IMR-90 (cell line): Measurements from ENCODE around the gene MBLAC2. TPM values are rescaled to one million over a fixed set of nuclear protein-coding genes. Genes with fewer than 3 reads are reported as not detected.

Experiments
- ATAC-seq: fragments of 200-7000 bp; cut with Tn5 transposase; 2 replicates; pipeline ENCODE4 v1.9.1; 2020; ENCODE audit warnings: low read depth, mild to moderate bottlenecking, moderate library complexity
- BruUV-seq: library from RNA; stranded (reverse); fragments of 400-500 nt; replicated peaks from 2 replicates; lab custom pipeline; 2021; lab: Mats Ljungman, UMichigan
- CTCF ChIA-PET: fragments of 300-600 bp; formaldehyde crosslinking; extraction: SDS; loops from one replicate; lab custom pipeline; 2021; ENCODE audit warnings: antibody characterized with exemption; lab: Yijun Ruan, JAX
- POLR2A ChIA-PET: fragments of 300-600 bp; sonication (Branson Sonifier 250); formaldehyde crosslinking; loops from one replicate; lab custom pipeline; 2022; ENCODE audit warnings: antibody characterized with exemption; ENCODE audit not compliant: unreplicated experiment; lab: Charles Lee
- DNase-seq: peaks from one replicate; pipeline ENCODE4 v3.0.0; 2013
- H2AFZ ChIP-seq: replicated peaks from 2 replicates; pipeline ENCODE3; 2013; ENCODE audit warnings: low read length, mild to moderate bottlenecking; ENCODE audit not compliant: poor library complexity
- H2AK5ac ChIP-seq: 2 replicates; pipeline ENCODE4 v1.6.1; 2013; ENCODE audit warnings: low read depth, low read length, inconsistent platforms
- H2AK9ac ChIP-seq: replicated peaks from 2 replicates; pipeline ENCODE3; 2013; ENCODE audit warnings: mild to moderate bottlenecking, low read depth, low read length, moderate library complexity; ENCODE audit not compliant: poor library complexity
- H2BK120ac ChIP-seq: 2 replicates; pipeline ENCODE4 v1.6.1; 2013; ENCODE audit warnings: low read depth, low read length, inconsistent platforms
- H2BK15ac ChIP-seq: 3 replicates; pipeline ENCODE4 v1.6.1; 2013; ENCODE audit warnings: low read depth, low read length, inconsistent platforms
- H2BK20ac ChIP-seq: 2 replicates; pipeline ENCODE4 v1.6.1; 2013; ENCODE audit warnings: low read depth, mild to moderate bottlenecking, inconsistent platforms, low read length, moderate library complexity
- H2BK5ac ChIP-seq: 2 replicates; pipeline ENCODE4 v1.6.1; 2013; ENCODE audit warnings: mild to moderate bottlenecking, low read depth, low read length, inconsistent platforms; ENCODE audit not compliant: poor library complexity, severe bottlenecking
- H3K14ac ChIP-seq: replicated peaks from 2 replicates; pipeline ENCODE4 v1.6.1; 2013; ENCODE audit warnings: low read depth, low read length, inconsistent platforms
- H3K18ac ChIP-seq: 2 replicates; pipeline ENCODE4 v1.6.1; 2013; ENCODE audit warnings: low read depth, low read length, control low read depth
- H3K23ac ChIP-seq: 2 replicates; pipeline ENCODE4 v1.6.1; 2013; ENCODE audit warnings: low read depth, low read length, inconsistent platforms
- H3K27ac ChIP-seq: 2 replicates; pipeline ENCODE4 v1.5.1; 2013; ENCODE audit warnings: mild to moderate bottlenecking, control low read depth, low read length; ENCODE audit not compliant: insufficient read depth
- H3K27me3 ChIP-seq: 2 replicates; pipeline ENCODE4 v1.6.1; 2013; ENCODE audit warnings: low read length; ENCODE audit not compliant: control insufficient read depth, insufficient read depth
- H3K36me3 ChIP-seq: 2 replicates; pipeline ENCODE4 v1.6.1; 2013; ENCODE audit warnings: low read length, mixed read lengths; ENCODE audit not compliant: control insufficient read depth, insufficient read depth
- H3K4ac ChIP-seq: 2 replicates; pipeline ENCODE4 v1.6.1; 2013; ENCODE audit warnings: low read depth, low read length, inconsistent platforms
- H3K4me1 ChIP-seq: 2 replicates; pipeline ENCODE4 v1.6.1; 2013; ENCODE audit warnings: low read length, mixed read lengths; ENCODE audit not compliant: control insufficient read depth, insufficient read depth
- H3K4me2 ChIP-seq: 2 replicates; pipeline ENCODE4 v1.6.1; 2013; ENCODE audit warnings: low read depth, mild to moderate bottlenecking, control low read depth, low read length, moderate library complexity
- H3K4me3 ChIP-seq: 2 replicates; pipeline ENCODE4 v1.5.1; 2013; ENCODE audit warnings: low read depth, mild to moderate bottlenecking, control low read depth, low read length, moderate library complexity; ENCODE audit not compliant: insufficient read depth
- H3K56ac ChIP-seq: 2 replicates; pipeline ENCODE4 v1.6.1; 2013; ENCODE audit warnings: low read length, inconsistent platforms; ENCODE audit not compliant: insufficient read depth; ENCODE audit errors: extremely low read depth
- H3K79me1 ChIP-seq, 2 experiments: 2 replicates each; pipeline ENCODE4 v1.6.1; 2013; ENCODE audit warnings: low read length in 2 of 2, inconsistent platforms in 1 of 2, low read depth in 1 of 2
- H3K9ac ChIP-seq: 2 replicates; pipeline ENCODE4 v1.6.1; 2013; ENCODE audit warnings: low read depth, low read length, control low read depth
- H3K9me1 ChIP-seq: 2 replicates; pipeline ENCODE4 v1.6.1; 2013; ENCODE audit warnings: low read length, inconsistent platforms; ENCODE audit not compliant: insufficient read depth
- H3K9me3 ChIP-seq: 2 replicates; pipeline ENCODE4 v1.6.1; 2013; ENCODE audit warnings: low read length; ENCODE audit not compliant: control insufficient read depth, insufficient read depth
- H4K20me1 ChIP-seq: 2 replicates; pipeline ENCODE4 v1.6.1; 2013; ENCODE audit warnings: low read length, inconsistent platforms; ENCODE audit not compliant: insufficient read depth
- H4K5ac ChIP-seq: 2 replicates; pipeline ENCODE4 v1.6.1; 2013; ENCODE audit warnings: mild to moderate bottlenecking, low read depth, low read length, control low read depth
- H4K8ac ChIP-seq, 2 experiments: 2 replicates each; pipeline ENCODE4 v1.6.1; 2013; ENCODE audit warnings: low read depth in 2 of 2, low read length in 2 of 2, control low read depth in 1 of 2, inconsistent platforms in 1 of 2
- H4K91ac ChIP-seq: 2 replicates; pipeline ENCODE4 v1.6.1; 2013; ENCODE audit warnings: low read depth, low read length, inconsistent platforms; ENCODE audit not compliant: insufficient read depth
- BHLHE40 ChIP-seq: fragments of 150-350 bp; IDR thresholded peaks from 2 replicates; pipeline ENCODE4 v1.6.1; 2016; ENCODE audit warnings: mild to moderate bottlenecking, low read depth, low read length
- CEBPB ChIP-seq: IDR thresholded peaks from 2 replicates; pipeline ENCODE4 v1.6.1; 2012; ENCODE audit warnings: low read depth, low read length, improper control_type of control experiment
- CHD1 ChIP-seq: IDR thresholded peaks from 2 replicates; pipeline ENCODE4 v1.6.1; 2012; ENCODE audit warnings: low read depth, low read length, improper control_type of control experiment
- MAFK ChIP-seq: IDR thresholded peaks from 2 replicates; pipeline ENCODE4 v1.6.1; 2012; ENCODE audit warnings: low read depth, low read length, improper control_type of control experiment
- MAZ ChIP-seq: IDR thresholded peaks from 2 replicates; pipeline ENCODE4 v1.6.1; 2012; ENCODE audit warnings: low read depth, mild to moderate bottlenecking, low read length, improper control_type of control experiment, moderate library complexity, borderline replicate concordance
- MXI1 ChIP-seq: IDR thresholded peaks from 2 replicates; pipeline ENCODE4 v1.6.1; 2012; ENCODE audit warnings: low read depth, mild to moderate bottlenecking, low read length, moderate library complexity, borderline replicate concordance
- NFE2L2 ChIP-seq: fragments of 150-350 bp; IDR thresholded peaks from 2 replicates; pipeline ENCODE4 v1.6.1; 2016; ENCODE audit warnings: low read depth, mild to moderate bottlenecking, low read length
- POLR2A ChIP-seq: IDR thresholded peaks from 2 replicates; pipeline ENCODE4 v1.6.1; 2012; ENCODE audit warnings: mild to moderate bottlenecking, low read depth, low read length
- RAD21 ChIP-seq: IDR thresholded peaks from 2 replicates; pipeline ENCODE4 v1.6.1; 2012; ENCODE audit warnings: low read length, improper control_type of control experiment
- RCOR1 ChIP-seq: IDR thresholded peaks from 2 replicates; pipeline ENCODE4 v1.6.1; 2012; ENCODE audit warnings: mild to moderate bottlenecking, low read length, improper control_type of control experiment; ENCODE audit not compliant: insufficient replicate concordance
- RFX5 ChIP-seq: IDR thresholded peaks from 2 replicates; pipeline ENCODE4 v1.8.0; 2012; ENCODE audit warnings: low read depth, mild to moderate bottlenecking, low read length, moderate library complexity
- SMC3 ChIP-seq: fragments of 150-350 bp; IDR thresholded peaks from 2 replicates; pipeline ENCODE4 v1.6.1; 2016; ENCODE audit warnings: low read depth, mild to moderate bottlenecking, antibody characterized with exemption, low read length, moderate library complexity
- WGBS, 2 experiments: methylation state at CpG; one replicate each; pipeline versions ENCODE4 v1.1.5 to v1.1.7; 2013; ENCODE audit warnings: missing lambda C conversion rate in 2 of 2; ENCODE audit not compliant: insufficient read length in 1 of 2; ENCODE audit errors: extremely low coverage in 2 of 2; 5-methylcytosine and 5-hydroxymethylcytosine counted together
- dilution Hi-C: fragments of 300-500 bp; cut with HindIII; formaldehyde crosslinking; loops from one replicate; pipeline ENCODE4 v1.14.3; 2018; ENCODE audit warnings: low sequenced_read_pairs; ENCODE audit not compliant: unreplicated experiment
- in situ Hi-C: fragments of 300-500 bp; cut with MboI; formaldehyde crosslinking; loops from 3 replicates; pipeline ENCODE4 v1.14.3; 2019; ENCODE audit warnings: low sequenced_read_pairs, inconsistent platforms, mixed read lengths
- intact Hi-C: fragments of 100-400 bp; cut with micrococcal nuclease; formaldehyde crosslinking; loops from 2 replicates; pipeline ENCODE4 v1.10.0; 2022
- polyA plus RNA-seq, 3 experiments: library from polyadenylated mRNA; depleted of rRNA; stranded (reverse); fragments of >200 nt; gene quantifications; 2 replicates each; pipeline ENCODE4 v1.2.3, GENCODE V29; 2012; ENCODE audit warnings: low replicate concordance in 1 of 3
- total RNA-seq: library from RNA; depleted of rRNA; stranded (reverse); fragments of >200 nt; gene quantifications from 2 replicates; pipeline ENCODE4 v1.2.3, GENCODE V29; 2012
- TF ChIP-seq, protein P1 (sequence below): fragments of 150-350 bp; IDR thresholded peaks from 2 replicates; pipeline ENCODE4 v1.6.1; 2017; ENCODE audit warnings: mild to moderate bottlenecking, antibody characterized with exemption, low read length, low read depth
- TF ChIP-seq, protein P2 (sequence below): conservative IDR thresholded peaks from 2 replicates; pipeline ENCODE4 v1.5.1; 2012; ENCODE audit warnings: mild to moderate bottlenecking, low read depth, low read length, improper control_type of control experiment
- TF ChIP-seq, protein P3 (sequence below): fragments of 150-350 bp; IDR thresholded peaks from 2 replicates; pipeline ENCODE4 v1.6.1; 2016; ENCODE audit warnings: low read depth, mild to moderate bottlenecking, low read length, moderate library complexity, borderline replicate concordance

The MBLAC2 gene
- total and polyA plus RNA-seq, 2 of the 4 experiments (the other 2 are of a cell fraction) = 3.0 to 3.2 TPM

DNA sequence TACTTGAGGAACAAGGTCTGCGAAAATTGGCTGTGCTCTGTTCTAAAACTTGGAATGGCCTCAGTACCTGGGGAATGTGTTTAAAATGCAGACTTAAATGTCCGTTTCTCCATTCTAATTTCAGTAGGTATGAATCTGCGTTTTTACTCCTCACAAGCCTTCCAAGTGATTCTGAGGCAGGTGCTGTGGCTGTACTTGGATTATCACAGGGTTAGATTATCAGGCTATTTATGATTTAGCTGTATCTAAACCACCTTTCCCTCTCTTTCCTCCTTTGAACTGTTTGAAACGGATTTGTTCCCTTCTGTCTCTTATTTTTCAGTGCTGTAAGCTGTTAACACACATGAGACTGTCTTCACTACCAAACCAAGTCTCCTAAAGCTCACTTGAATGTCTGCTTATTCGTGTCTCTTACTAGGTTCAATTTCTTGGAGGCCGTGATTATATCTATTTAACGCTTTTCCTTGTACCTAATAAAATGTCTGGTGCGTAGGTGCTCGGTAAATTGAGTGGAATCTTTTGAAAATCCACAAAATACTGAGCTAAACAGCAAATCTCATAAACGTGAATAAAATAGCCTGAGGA is 64.3 kb downstream of the MBLAC2 start:
- ATAC-seq (no peak), DNase-seq (no peak)
- peak overlapping the region; percentile 95 for H3K56ac ChIP-seq
- H3K36me3 ChIP-seq = no peaks in the 10 kb centered on the region
- in situ Hi-C loops = no loop called here
- H4K20me1 ChIP-seq = no peaks in the 10 kb centered on the region
- 0% methylated on average over 1 of the region's 10 CpGs; no CpG with 5 or more reads in 1 of the 2 experiments for WGBS, 2 experiments
- TSS peak; percentile 95 for BruUV-seq
- peak overlapping the region; percentile 68 for H3K18ac ChIP-seq
- peak overlapping the region; percentile 92 for H4K5ac ChIP-seq
- H3K4ac ChIP-seq = peak overlapping the region; percentile 94
- peak overlapping the region; percentile 84 for H3K4me2 ChIP-seq
- H3K4me1 ChIP-seq = no peaks in the 10 kb centered on the region; the same call in 1 of the 2 replicates
- H3K14ac ChIP-seq = peak overlapping the region; percentile 95
- no peak overlapping the region; the same call in 1 of the 2 replicates for H2AK5ac ChIP-seq
- H3K9me1 ChIP-seq = no peaks in the 10 kb centered on the region
- intact Hi-C loops = no loop called here
- peak overlapping the region; percentile 86 for H2BK5ac ChIP-seq
- peak overlapping the region; percentile 43 for H2AK9ac ChIP-seq
- peak overlapping the region; percentile 89 for H2AFZ ChIP-seq
- peak overlapping the region; percentile 83 for H4K91ac ChIP-seq
- peak overlapping the region; percentile 79 for H3K4me3 ChIP-seq
- ChIA-PET POLR2A (interaction anchor here (0.6 kb wide), 1 partner anchor 1683 kb away, joined by 3 read pairs; no protein-coding TSS in a partner anchor), CTCF (interaction anchor here (0.6 to 2.0 kb wide), 3 partner anchors 11 to 23 kb away, joined by 3 to 7 read pairs (median 5); no protein-coding TSS in a partner anchor)
- H3K79me1 ChIP-seq = peaks cover 10% of the 10 kb centered on the region in 2 experiments; a peak in 3 of 4 replicates
- H2BK15ac ChIP-seq = 0 out of 3 replicates have a peak overlapping the region, but pooled peaks have one; percentile 17
- H3K27me3 ChIP-seq = no peaks in the 10 kb centered on the region
- no peak overlapping the region for H2BK20ac ChIP-seq
- dilution Hi-C loops = no loop called here
- H3K9me3 ChIP-seq = no peaks in the 10 kb centered on the region
- peak overlapping the region; percentile 90 for H3K27ac ChIP-seq
- H2BK120ac ChIP-seq = peak overlapping the region; percentile 33; the same call in 1 of the 2 replicates
- H4K8ac ChIP-seq = peak overlapping the region; percentile 88 to 97
- H3K23ac ChIP-seq = peak overlapping the region; percentile 99
- peak overlapping the region; percentile 98 for H3K9ac ChIP-seq
- TF ChIP-seq NFE2L2 (no peak), MAFK (no peak), MAZ (no peak), RFX5 (no peak), CEBPB (no peak), SMC3 (no peak), BHLHE40 (no peak), RAD21 (no peak), CHD1 (no peak), RCOR1 (no peak), POLR2A (no peak), MXI1 (no peak)
- TF ChIP-seq, protein P1, sequence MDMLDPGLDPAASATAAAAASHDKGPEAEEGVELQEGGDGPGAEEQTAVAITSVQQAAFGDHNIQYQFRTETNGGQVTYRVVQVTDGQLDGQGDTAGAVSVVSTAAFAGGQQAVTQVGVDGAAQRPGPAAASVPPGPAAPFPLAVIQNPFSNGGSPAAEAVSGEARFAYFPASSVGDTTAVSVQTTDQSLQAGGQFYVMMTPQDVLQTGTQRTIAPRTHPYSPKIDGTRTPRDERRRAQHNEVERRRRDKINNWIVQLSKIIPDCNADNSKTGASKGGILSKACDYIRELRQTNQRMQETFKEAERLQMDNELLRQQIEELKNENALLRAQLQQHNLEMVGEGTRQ = no peak
- TF ChIP-seq, protein P2, sequence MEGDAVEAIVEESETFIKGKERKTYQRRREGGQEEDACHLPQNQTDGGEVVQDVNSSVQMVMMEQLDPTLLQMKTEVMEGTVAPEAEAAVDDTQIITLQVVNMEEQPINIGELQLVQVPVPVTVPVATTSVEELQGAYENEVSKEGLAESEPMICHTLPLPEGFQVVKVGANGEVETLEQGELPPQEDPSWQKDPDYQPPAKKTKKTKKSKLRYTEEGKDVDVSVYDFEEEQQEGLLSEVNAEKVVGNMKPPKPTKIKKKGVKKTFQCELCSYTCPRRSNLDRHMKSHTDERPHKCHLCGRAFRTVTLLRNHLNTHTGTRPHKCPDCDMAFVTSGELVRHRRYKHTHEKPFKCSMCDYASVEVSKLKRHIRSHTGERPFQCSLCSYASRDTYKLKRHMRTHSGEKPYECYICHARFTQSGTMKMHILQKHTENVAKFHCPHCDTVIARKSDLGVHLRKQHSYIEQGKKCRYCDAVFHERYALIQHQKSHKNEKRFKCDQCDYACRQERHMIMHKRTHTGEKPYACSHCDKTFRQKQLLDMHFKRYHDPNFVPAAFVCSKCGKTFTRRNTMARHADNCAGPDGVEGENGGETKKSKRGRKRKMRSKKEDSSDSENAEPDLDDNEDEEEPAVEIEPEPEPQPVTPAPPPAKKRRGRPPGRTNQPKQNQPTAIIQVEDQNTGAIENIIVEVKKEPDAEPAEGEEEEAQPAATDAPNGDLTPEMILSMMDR = no peak
- TF ChIP-seq, protein P3, sequence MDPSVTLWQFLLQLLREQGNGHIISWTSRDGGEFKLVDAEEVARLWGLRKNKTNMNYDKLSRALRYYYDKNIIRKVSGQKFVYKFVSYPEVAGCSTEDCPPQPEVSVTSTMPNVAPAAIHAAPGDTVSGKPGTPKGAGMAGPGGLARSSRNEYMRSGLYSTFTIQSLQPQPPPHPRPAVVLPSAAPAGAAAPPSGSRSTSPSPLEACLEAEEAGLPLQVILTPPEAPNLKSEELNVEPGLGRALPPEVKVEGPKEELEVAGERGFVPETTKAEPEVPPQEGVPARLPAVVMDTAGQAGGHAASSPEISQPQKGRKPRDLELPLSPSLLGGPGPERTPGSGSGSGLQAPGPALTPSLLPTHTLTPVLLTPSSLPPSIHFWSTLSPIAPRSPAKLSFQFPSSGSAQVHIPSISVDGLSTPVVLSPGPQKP = no peak
